Gastroesophageal sphincter (tissue), 3 donors: Measurements from ENCODE around the gene WIPF1.

Source experiments
- POLR2AphosphoS5 ChIP-seq: sonication (generic); formaldehyde crosslinking; IDR thresholded peaks from one replicate; pipeline ENCODE4 v1.6.1; 2017; ENCODE audit warnings: antibody characterized with exemption
- TF ChIP-seq, protein P1 (sequence below), 4 experiments: fragments of 200-600 bp in 2 of 4; fragments of 450-650 bp in 2 of 4; sonication (generic) in 1 of 4; IDR thresholded peaks; one replicate each; pipeline ENCODE4 v1.5.1; 2017 to 2019; ENCODE audit warnings: antibody characterized with exemption in 4 of 4, mild to moderate bottlenecking in 2 of 4, moderate library complexity in 2 of 4

DNA sequence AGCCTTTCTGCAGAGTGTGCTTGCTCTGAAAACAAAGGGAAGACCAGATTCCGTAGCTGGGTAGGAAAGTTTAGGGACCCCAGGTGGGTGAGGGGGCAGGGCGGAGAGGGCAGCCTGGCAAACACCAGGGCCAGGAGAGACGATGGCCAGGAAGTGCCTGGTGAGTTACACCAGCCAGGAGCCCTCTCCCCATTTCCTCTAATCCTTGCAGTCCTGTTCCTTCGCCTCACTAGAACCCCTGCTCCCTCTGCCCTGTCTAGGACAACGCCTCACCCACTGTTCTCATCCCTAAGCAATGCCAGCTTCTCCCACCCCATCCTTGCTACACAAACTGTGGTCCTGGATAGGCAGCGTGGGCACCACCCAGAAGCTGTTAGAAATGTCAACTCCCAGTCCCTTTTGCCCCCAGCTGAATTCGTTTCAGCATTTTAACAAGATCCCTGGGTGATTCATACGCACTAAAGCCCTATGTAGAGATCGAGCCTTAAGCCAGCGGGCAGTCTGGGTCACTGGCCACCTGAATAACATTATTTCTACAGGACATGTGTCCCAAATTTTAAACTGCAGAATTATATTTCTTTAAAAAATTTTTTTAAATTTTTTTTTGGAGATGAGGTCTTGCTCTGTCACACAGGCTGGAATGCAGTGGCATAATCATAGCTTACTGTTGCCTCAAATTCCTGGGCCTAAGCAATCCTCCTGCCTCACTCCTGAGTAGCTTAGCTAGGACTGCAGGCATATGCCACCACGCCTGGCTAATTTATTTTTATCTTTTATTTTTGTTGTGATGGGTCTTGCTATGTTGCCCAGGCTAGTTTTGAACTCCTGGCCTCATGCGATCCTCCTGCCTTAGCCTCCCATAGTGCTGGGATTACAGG, 10.9 kb downstream of the WIPF1 start:
- TF ChIP-seq, protein P1, sequence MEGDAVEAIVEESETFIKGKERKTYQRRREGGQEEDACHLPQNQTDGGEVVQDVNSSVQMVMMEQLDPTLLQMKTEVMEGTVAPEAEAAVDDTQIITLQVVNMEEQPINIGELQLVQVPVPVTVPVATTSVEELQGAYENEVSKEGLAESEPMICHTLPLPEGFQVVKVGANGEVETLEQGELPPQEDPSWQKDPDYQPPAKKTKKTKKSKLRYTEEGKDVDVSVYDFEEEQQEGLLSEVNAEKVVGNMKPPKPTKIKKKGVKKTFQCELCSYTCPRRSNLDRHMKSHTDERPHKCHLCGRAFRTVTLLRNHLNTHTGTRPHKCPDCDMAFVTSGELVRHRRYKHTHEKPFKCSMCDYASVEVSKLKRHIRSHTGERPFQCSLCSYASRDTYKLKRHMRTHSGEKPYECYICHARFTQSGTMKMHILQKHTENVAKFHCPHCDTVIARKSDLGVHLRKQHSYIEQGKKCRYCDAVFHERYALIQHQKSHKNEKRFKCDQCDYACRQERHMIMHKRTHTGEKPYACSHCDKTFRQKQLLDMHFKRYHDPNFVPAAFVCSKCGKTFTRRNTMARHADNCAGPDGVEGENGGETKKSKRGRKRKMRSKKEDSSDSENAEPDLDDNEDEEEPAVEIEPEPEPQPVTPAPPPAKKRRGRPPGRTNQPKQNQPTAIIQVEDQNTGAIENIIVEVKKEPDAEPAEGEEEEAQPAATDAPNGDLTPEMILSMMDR (IDR thresholded peaks at IDR 0.05) = no peak
- no peak for TF ChIP-seq POLR2AphosphoS5
